ENCODE results near the gene TRIM31.

DNA sequence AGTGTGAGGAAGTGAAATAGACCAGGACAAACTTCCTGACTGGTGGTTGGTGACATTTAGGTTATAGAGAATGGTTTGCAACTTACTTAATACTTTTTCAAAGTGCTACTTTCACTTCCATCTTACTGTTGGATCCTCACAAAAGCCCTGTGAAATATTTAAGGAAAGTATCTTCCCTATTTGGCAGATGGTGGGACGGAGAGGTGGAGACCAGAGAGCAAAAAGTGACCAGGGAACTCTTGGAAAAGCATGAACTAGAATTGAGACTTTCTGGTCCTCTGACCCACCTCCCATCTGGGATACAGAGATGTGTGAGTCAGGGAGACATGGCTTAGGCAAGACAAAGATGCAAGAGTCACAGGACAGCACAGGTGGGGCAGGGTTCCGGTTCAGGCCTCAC, 45.1 kb upstream of the TRIM31 start:
- TF ChIP-seq, protein P1, sequence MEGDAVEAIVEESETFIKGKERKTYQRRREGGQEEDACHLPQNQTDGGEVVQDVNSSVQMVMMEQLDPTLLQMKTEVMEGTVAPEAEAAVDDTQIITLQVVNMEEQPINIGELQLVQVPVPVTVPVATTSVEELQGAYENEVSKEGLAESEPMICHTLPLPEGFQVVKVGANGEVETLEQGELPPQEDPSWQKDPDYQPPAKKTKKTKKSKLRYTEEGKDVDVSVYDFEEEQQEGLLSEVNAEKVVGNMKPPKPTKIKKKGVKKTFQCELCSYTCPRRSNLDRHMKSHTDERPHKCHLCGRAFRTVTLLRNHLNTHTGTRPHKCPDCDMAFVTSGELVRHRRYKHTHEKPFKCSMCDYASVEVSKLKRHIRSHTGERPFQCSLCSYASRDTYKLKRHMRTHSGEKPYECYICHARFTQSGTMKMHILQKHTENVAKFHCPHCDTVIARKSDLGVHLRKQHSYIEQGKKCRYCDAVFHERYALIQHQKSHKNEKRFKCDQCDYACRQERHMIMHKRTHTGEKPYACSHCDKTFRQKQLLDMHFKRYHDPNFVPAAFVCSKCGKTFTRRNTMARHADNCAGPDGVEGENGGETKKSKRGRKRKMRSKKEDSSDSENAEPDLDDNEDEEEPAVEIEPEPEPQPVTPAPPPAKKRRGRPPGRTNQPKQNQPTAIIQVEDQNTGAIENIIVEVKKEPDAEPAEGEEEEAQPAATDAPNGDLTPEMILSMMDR (IDR thresholded peaks at IDR 0.05): no peak
- no peak for TF ChIP-seq POLR2AphosphoS5 (IDR thresholded peaks at IDR 0.05)
- TF ChIP-seq POLR2A (IDR thresholded peaks at IDR 0.05): no peak
- TF ChIP-seq EP300 (IDR thresholded peaks at IDR 0.05): no peak
